ENCODE results near the gene MARS1.

- no peak for TF ChIP-seq POLR2A (IDR thresholded peaks at IDR 0.05; ENCODE audit: low read length)
- TF ChIP-seq GATA1 (IDR thresholded peaks at IDR 0.05; ENCODE audit: low read depth, low read length): no peak
These were observed 41.4 kb upstream of the MARS1 start for GRCh38 chr12:57446292-57446960.

All from erythroblast (primary cell).